ENCODE results near the gene GRK5.
"Not testable (repeated sequence)": the region's sequence is repeated elsewhere in the genome, so short reads cannot be mapped to it uniquely, and the experiment has no call there.

GRK5 gene

DNA sequence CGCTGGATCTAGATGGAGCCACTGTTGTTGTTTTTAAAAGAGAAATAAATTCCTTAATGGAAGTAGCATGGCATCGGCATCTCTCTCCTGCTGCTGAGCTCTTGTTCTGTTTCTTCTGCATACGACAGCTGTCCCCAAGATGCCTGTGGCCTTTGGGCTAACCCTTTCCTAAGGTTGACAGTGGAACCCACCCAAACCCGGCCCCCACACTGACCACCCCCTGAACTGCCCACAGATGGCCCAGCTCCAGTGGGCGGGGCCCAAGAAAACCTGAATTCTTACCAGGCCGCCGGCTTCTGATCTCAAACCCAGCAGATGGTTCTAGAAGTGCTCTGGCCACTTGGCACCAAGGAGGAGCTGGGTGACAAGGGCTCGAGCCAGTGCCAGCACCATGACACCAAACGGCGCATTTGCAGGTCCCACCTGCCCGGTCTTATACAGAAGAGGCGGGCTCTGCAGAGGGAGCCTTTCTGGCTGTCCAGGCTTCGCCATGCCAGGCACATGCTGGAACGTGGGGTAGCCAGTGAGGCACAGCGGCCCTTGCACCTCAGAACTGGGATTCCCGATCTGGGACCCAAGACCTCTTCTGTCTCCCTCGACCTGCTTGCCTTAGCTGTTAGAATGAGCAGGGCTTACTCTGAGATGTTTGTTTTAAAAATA, 252.4 kb downstream of the GRK5 start:
- DNase-seq (ENCODE audit: low spot score): no peak

DNA sequence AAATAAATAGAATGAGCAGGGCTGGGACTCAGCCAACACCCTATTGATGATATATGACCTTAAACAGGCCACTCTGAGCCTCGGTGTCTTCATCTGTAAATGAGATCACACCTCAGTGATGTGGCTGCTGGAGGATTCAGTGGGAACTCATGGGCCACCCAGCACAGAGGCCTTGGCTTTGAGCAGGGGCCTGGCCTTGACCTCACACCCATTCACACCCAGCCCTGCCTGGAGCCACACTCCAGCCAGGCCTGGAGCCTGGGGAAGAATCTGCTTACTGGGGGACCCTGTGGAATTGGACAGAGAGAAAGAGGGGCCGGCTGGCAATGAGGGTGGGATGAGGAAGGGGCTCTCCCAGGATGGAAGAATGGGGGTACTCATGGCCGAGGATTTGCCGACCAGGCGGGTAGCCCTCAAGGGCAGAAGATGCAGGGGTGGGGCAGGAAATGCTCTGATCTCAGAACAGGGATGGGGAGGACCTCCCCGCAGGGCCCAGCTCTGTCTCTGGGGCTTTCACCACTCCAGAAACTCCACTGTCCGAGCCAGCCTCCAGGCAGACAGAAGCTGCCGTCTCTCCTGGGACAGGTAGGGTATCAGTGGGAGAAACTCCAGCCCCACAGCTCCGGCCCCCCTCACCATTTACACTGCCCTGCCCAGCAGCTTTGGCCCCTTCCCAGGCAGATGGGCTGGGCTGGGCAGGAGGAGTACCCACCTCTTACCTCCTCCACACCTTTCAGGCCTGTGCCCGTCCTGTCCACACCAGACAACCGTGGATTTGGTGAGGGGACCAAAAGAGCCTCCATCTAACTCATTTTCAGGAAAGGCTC, 253.2 kb downstream of the GRK5 start:
- DNase-seq (ENCODE audit: low spot score): no peak

DNA sequence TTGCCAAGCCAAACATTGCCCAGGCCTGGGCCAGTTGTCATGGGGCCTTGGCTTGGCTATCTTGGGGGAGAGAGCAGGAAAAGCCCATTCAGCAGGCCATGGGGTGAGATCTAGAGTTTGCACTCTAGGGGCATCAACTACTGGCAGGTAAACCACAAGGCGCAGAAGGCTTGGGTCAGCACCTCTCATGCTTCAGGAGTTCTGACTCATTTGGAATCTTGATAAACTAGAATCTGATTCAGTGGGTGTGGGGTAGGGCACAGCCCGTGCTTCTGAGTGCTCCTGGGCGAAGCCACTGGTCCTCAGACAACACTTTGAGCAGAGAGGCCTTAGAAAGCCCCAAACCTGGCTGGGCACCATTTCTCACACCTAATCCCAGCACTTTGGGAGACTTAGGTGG, 254.0 kb downstream of the GRK5 start:
- DNase-seq (ENCODE audit: low spot score): no peak

DNA sequence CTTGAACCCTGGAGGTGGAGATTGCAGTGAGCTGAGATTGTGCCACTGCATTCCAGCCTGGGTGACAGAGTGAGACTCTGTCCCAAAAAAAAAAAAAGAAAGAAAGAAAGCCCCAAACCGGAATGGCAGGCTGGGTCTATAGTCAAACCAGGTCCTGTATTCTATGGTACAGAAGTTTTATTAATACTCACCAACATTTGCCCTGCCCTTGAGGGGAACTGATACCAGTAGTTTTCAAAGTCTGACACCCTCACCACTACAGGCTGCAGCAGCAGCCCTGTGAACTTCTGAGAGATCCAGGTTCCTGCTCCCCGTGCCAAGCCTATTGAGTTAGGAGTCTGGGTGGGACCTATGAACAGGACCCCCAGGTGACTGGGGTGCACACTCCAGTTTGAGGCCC, 254.6 kb downstream of the GRK5 start:
- DNase-seq (ENCODE audit: low spot score): no peak

DNA sequence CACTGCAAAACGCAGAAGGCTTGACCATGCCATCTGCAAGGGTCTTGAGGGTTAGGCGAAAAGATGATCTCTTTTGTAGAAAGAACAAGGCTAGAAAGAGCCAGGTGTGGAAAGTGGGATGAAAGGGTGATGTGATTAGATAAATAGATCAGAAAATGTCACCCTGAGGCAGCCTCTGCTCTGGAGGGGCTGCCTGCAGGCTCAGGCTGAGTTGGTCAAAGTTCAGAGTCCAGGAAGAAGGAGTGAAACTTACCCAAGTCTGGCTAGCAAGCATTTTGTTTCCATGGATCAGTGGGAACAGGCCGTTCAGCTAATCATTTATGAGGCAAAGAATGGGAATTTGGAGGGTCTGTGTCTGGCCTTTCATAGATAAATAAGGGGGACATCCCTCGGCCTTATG, 255.4 kb downstream of the GRK5 start:
- no peak for DNase-seq (ENCODE audit: low spot score)

DNA sequence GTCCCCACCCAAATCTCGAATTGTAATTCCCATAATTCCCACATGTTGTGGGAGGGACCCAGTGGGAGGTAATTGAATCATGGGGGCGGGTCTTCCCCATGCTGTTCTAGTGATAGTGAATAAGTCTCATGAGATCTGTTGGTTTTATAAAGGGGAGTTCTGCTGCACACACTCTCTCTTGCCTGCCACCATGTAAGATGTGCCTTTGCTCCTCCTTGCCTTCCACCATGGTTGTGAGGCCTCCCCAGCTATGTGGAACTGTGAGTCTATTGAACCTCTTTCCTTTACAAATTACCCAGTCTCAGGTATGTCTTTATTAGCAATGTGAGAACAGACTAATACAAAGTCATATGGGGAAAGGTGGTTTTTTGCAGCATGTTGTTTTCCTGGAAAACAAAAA, 255.8 kb downstream of the GRK5 start:
- not testable (repeated sequence) for DNase-seq (ENCODE audit: low spot score)

DNA sequence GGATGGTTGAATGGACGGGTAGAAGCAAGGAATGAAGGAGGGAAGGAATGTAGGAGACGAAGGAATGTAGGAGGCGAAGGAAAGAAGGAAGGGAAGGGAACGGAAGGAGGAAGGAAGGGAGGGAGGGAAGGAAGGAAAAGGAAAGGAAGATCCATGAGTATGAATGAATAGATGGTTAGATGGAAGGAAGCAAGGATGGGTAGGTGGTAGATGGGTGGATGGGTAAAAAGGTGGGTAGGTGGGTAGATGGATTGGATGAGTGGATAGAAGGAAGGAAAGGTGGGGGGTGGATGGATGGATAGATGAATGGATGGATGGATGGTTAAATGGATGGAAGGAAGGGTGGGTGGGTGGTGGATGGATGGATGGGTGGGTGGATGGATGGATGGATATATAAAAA, 257.7 kb downstream of the GRK5 start:
- DNase-seq (ENCODE audit: low spot score): no peak

DNA sequence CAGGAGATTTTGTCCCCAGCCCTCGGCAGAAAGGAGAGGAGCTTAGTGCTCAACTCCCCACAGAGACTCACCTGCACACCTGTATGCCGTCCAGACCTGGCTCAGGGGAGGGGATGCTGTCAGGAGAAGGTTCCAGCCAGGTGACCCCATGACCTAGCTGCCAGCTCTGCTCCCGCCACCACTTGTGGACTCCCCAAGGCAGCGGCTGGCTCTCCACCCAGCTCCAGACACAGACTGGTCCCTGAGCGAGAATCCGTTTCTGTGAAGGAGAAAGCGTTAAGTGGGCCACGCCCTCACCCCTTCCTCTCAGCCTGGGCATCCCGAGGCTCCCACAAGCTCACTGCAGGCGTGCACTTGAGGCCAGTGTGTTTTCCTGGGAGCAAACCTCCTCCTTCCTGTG, 258.7 kb downstream of the GRK5 start:
- no peak for DNase-seq (ENCODE audit: low spot score)

DNA sequence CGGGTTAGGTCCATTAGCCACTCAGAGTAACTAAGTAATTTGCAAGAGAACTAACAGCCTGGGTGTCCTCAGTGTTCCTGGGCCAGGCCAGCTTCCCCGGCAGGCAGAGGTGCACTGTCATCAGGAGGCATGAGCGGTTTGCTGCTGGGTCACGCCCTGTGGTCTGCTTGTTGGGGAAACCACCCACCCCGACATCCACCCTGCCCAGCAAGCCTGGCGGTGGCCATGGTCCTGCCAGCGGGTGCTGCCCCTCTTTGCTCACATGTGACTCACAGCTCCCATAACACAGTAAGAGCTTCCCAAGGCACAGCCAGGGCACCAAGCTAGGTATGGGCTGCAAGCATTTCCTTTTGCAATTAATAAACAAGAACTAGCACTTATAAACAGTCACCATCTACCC, 259.3 kb downstream of the GRK5 start:
- peak; percentile 33 for DNase-seq (ENCODE audit: low spot score)

DNA sequence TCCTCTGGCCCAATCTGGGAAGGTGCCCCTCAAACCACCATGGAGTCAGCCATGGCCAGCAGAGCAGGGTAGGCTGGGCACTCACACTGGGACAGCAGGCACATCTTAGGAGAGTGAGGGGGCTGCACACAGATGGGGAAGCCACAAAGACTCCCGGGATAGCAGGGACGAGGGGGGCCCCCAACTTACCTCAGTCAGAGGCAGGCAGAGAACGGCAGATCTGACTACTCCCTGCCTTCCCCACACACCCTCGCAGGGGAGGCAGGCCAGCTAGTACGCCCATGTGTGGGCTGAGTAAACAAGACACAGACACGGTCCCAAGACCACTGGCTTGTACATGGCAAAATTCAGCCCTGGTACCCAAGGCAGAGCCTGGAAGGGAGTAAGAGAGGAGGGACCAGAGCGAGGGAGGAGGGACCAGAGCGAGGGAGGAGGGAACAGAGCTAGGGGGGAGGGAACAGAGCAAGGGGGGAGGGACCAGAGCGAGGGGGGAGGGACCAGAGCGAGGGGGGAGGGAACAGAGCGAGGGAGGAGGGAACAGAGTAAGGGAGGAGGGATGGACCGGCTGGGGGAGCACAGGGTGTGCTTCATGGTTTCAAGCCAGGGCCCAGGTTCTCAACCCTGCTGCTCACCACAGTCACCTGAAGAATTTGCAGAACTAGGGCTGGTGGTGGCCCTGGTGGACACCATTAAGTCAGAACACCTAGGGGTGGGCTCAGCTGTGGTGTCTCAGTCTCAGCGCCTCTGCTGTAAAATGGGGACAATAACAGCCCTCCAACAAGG, 261.4 kb downstream of the GRK5 start:
- no peak for DNase-seq (ENCODE audit: low spot score)

DNA sequence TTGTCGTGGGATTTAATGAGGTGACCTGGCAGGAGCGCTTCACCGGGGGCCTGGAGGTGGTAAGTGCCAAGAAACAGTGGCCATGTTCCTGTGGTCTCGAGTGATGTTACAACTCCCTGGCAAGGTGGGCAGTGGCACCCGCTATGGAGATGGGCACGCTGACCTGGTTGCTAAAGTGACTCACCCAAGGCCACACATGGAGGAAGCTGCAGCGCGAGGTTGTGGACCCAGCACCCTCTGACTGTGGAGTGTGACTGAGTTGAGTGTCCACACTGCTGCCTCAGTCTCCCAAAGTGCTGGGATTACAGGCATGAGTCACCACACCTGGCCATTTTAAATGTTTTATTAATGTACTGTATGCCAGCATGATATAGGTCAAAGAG, 261.9 kb downstream of the GRK5 start:
- DNase-seq (ENCODE audit: low spot score): no peak

DNA sequence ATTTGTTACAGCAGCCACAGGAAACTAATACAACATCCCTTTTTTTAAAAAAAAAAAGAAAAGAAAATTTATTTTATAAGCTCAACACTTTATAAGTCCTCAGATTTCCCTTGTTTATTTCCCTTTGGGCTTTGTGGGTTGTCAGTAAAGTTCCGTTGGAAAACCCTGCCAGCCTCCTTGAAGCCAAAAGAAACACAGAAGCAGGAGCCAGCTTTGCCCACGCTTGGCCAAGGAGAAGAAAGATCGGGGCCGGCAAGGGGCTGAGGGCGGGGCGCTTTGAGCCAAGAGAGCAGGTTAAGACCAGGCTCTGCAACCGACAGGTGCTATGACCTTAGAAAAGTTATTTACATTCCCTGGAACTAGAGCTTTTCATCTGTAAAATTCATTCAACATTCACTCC, 262.5 kb downstream of the GRK5 start:
- no peak for DNase-seq (ENCODE audit: low spot score)

DNA sequence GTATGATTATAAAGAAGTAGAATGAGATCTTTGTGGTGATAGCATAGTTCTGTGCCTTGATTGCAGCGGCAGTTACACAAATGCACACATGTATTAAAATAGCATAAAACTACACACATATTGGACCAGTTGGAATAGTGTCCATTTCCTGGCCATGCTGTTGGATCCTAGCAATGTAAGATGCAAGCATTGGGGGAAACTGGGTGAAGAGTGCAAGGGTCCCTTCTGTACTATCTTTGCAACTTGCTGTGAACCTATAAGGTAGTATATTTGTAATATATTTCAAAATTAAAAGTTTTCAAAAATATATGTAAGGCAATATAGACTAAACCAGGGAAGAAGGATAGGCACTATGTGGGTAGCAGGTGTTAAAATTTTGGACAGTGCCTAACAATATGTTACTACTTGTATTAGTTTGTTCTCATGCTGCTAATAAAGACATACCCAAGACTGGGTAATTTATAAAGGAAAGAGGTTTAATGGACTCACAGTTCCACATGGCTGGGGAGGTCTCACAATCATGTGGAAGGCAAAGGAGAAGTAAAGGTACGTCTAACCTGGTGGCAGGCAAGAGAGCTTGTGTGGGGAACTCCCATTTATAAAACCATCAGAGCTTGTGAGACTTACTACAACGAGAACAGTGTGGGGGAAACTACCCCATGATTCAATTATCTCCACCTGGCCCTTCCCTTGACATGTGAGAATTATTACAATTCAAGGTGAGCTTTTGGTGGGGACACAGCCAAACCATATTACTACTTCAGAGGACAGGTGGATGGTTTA, 263.7 kb downstream of the GRK5 start:
- DNase-seq (ENCODE audit: low spot score): no peak

DNA sequence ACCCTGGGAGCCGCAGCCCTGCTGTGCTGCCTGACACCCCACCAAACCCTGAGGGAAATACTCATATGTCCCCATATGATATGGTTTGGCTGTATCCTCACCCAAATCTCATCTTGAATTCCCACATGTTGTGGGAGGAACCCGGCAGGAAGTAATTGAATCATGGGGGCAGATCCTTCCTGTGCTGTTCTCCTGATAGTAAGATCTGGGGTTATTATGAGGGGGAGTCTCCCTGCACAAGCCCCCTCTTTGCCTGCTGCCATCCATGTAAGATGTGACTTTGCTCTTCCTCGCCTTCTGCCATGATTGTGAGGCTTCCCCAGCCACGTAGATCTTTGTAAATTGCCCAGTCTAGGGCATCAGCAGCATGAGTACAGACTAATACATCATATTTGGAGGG, 266.4 kb downstream of the GRK5 start:
- no peak for DNase-seq (ENCODE audit: low spot score)

DNA sequence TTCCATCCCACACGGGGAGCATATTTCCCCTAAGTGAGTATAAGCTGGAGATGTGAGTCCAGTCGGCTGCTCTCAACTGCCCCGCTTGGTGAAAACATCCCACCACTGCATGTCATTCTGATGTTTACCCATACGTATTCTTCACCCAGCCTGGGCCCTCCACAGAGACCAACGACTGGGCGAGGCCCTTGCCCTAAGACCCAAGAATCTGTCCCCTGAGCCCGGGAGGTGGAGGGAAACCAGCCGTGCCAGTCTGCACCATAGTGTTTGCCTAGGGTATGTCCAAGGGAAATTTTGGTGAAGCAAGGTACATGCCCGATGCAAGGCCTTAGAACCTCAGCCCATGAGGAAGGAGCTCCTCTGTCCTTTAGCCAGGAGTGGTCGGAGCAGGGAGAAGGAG, 267.2 kb downstream of the GRK5 start:
- DNase-seq (ENCODE audit: low spot score): no peak

DNA sequence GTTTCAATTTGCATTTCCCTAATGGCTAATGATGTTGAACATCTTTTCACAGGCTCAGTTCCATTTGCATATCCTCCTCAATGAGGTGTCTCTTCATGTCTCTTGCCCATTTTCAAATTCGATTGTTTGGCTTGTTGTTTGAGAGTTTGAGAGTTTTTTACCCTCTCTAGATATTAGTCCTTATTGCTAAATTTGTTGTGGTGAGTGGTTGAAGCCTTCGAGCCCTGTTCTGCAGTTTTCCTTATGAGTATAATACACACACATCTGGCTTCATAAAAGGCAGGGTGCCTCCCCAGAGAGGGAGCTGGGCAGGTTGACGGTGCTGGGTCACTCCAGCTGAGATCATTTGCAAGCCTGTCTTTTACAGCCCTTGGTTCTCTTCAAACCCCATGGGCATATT, 270.1 kb downstream of the GRK5 start:
- no peak for DNase-seq (ENCODE audit: low spot score)

DNA sequence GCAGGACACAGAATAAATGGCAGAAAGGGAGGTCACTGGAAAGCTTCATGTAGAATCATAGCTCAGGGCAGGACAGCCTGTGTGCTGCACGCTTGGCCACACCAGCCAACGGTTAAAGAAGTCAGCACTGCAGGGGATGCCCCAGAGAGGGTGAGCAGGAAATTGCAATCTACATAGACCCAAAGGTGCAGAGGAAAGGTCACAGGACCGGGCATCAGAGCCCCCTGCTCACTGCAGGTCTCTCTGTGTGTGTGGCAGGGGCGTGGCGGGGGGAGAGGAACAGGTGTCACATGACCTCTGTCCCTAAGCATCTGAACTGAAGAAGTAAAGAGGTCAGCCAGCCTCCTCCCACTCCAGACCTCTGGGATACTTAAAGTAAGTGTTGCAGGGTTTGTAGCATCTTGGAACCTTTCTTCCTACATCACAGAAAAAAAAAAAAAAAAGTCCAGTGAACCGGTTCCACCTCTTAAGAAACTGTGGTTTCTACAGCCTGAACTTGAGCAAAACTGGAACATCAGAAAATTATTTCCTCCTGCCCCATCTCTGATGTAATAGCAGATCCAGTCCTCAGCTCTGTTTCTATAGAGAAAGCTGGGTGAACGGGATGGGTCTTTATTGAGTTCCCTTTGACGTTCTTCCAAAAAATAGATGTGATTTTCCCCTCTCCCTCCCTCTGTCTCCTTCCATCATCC, 270.9 kb downstream of the GRK5 start:
- peak; percentile 34 for DNase-seq (ENCODE audit: low spot score)

DNA sequence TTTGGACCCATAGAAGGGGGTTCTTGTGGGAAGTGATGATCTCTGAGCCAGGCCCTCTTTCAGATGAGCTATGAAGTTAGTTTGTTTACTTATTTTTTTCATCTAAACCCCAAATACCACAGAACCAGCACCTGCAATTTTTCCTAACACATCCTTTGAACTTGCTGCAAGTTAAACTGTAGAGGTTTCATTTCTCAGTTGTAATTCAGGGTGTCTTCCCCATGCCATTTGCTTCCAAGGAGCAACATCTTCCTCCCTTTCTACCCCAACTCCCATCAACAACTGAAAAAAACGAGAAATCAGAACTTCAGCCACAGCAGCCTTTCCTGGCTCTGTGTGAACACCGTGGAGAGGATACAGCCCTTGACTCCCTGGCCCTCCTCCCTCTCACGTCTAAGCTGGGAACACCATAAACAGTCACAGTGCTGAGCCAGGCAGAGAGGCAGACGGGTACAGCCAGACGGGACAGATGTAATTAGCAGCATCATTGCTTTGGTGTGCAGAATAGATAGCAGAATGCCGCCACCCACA, 271.5 kb downstream of the GRK5 start:
- no peak for DNase-seq (ENCODE audit: low spot score)

DNA sequence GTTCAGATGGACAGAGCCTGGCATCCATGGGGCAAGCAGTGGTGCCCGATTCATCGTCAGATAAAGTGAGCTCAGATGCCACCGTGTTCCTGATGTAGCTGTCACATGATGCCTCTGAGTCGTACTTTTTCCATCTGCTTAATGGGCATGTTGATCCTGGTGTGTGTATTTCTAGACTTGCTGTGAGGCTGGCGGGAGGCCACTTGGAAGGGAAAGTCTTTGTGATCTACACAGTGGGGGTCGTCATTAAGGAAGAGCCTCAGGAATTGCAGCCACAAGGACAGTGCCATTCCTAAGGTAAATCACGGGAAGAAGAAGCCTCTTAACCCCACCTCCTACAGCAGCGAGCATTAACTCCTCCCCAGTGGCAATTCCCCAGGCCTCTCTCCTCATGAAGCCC, 272.2 kb downstream of the GRK5 start:
- DNase-seq (ENCODE audit: low spot score): no peak

DNA sequence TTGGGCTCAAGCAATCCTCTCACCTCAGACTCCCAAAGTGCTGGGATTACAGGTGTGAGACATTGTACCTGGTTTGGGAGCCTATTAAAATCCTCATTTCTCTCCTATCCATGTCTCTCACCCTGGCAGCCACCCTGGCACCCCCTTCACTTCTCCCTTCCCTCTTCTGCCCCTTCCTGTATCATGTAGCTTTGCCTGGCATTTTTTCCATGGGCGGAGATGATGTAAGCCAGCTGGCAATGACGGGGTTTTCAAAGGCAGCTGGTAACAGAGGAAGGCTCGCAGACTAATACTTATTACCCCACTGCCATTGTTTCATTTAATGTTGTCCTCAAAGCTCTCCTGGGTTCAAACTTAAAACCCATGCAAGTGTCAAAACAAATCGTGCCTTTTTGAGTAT, 273.3 kb downstream of the GRK5 start:
- DNase-seq (ENCODE audit: low spot score): no peak

DNA sequence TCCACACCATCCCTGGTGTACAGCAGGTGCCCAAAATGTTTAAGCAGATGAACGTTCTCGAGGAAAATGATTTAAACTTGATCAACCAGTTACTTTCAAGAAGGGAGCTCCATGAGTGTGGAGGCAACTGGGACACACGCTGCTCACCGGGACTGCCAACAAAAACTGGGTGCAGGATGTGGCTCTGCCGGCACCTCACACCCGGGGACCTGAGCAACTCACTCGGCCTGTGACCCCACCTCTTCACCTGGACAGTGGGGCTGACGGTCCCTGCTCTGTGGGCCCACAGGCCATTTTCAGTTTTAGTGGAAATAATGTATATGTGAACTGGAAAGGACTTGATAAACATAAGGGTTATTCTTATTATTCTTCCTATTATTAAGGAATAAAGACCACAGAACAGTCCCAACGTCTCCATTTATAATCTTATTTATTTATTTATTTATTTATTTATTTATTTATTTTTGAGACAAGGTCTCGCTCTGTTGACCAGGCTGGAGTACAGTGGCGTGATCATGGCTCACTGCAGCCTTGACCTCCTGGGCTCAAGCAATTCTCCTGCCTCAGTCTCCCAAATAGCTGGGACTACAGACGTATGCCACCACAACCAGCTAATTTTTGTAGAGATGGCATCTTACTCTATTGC, 274.5 kb downstream of the GRK5 start:
- no peak for DNase-seq (ENCODE audit: low spot score)

Measured in CD4-positive, alpha-beta T cell treated with Interleukin-6 at 100 ng/mL for 8 hours (primary cell).